ENCODE data around the gene PAXIP1.

GRCh38 chr7:155002411-155003091 lies 373 bp downstream of the PAXIP1 start:
- no peak for TF ChIP-seq CTCF (IDR thresholded peaks at IDR 0.05; ENCODE audit: insufficient read depth, low read length, poor library complexity, severe bottlenecking)
- no peak for TF ChIP-seq EZH2phosphoT487 (conservative IDR thresholded peaks at IDR 0.05; ENCODE audit: low read length)

Data from SU-DHL-6 (cell line).